Neural crest cell (in vitro differentiated cells): Measurements from ENCODE around the gene PSMB7. TPM values are rescaled to one million over a fixed set of nuclear protein-coding genes. Genes with fewer than 3 reads are reported as not detected.

Experiments used
- DNase-seq: peaks from one replicate; pipeline ENCODE4 v3.0.0; 2021; ENCODE audit warnings: low read depth, mixed read lengths, low spot score
- H3K27ac Mint-ChIP-seq: one replicate; pipeline ENCODE4 v1.8.0; 2021; ENCODE audit warnings: mild to moderate bottlenecking, mixed read lengths; ENCODE audit not compliant: unreplicated experiment
- H3K27me3 Mint-ChIP-seq: 2 replicates; pipeline ENCODE4 v1.8.0; 2021; ENCODE audit warnings: low read depth, mild to moderate bottlenecking, mixed read lengths
- H3K36me3 Mint-ChIP-seq: 2 replicates; pipeline ENCODE4 v1.8.0; 2021; ENCODE audit warnings: low read depth, mild to moderate bottlenecking, mixed read lengths
- H3K4me1 Mint-ChIP-seq: 2 replicates; pipeline ENCODE4 v1.8.0; 2021; ENCODE audit warnings: mixed read lengths
- H3K4me3 Mint-ChIP-seq: one replicate; pipeline ENCODE4 v1.8.0; 2021; ENCODE audit warnings: mild to moderate bottlenecking, mixed read lengths
- H3K9me3 Mint-ChIP-seq: 2 replicates; pipeline ENCODE4 v1.8.0; 2021; ENCODE audit warnings: mixed read lengths
- total RNA-seq: library from RNA; stranded (reverse); gene quantifications from 2 replicates; pipeline ENCODE4 v1.2.1, GENCODE V29; 2021
- TF ChIP-seq, protein P1 (sequence below): fragments of 200-600 bp; sonication (generic); conservative IDR thresholded peaks from 2 replicates; pipeline ENCODE4 v1.5.0; 2021; ENCODE audit warnings: antibody characterized with exemption, mild to moderate bottlenecking

PSMB7 gene
- total RNA-seq, 1 donor from 2014 or later = 196 TPM

DNA sequence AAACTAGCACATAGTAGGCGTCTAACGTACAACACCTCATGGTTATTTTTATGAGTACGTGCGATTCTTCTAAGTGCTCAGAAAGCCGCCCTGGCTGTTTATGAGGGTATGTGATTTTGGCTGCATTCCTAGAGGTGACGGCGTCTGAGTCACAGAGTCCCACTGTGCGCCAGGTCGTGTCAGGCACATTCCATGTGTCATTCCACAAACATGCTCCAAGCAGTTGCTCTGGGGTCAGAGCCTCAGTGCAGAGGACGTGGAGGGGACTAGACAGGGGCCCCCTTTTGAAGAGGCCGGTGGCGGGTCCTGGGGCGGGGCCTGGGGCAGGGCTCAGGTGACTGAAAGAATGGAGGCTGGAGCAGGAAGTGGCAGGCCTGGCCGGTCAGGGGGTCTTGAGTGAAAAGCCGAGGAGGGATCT lies 105.6 kb downstream of the PSMB7 start:
- no peak for DNase-seq
- no peak overlapping the region for H3K4me3 Mint-ChIP-seq
- no peaks in the 10 kb centered on the region for H3K9me3 Mint-ChIP-seq
- no peaks in the 10 kb centered on the region for H3K36me3 Mint-ChIP-seq
- H3K27me3 Mint-ChIP-seq = no peaks in the 10 kb centered on the region
- H3K4me1 Mint-ChIP-seq = peaks cover 4% of the 10 kb centered on the region
- TF ChIP-seq, protein P1, sequence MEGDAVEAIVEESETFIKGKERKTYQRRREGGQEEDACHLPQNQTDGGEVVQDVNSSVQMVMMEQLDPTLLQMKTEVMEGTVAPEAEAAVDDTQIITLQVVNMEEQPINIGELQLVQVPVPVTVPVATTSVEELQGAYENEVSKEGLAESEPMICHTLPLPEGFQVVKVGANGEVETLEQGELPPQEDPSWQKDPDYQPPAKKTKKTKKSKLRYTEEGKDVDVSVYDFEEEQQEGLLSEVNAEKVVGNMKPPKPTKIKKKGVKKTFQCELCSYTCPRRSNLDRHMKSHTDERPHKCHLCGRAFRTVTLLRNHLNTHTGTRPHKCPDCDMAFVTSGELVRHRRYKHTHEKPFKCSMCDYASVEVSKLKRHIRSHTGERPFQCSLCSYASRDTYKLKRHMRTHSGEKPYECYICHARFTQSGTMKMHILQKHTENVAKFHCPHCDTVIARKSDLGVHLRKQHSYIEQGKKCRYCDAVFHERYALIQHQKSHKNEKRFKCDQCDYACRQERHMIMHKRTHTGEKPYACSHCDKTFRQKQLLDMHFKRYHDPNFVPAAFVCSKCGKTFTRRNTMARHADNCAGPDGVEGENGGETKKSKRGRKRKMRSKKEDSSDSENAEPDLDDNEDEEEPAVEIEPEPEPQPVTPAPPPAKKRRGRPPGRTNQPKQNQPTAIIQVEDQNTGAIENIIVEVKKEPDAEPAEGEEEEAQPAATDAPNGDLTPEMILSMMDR = no peak
- H3K27ac Mint-ChIP-seq = no peak overlapping the region

DNA sequence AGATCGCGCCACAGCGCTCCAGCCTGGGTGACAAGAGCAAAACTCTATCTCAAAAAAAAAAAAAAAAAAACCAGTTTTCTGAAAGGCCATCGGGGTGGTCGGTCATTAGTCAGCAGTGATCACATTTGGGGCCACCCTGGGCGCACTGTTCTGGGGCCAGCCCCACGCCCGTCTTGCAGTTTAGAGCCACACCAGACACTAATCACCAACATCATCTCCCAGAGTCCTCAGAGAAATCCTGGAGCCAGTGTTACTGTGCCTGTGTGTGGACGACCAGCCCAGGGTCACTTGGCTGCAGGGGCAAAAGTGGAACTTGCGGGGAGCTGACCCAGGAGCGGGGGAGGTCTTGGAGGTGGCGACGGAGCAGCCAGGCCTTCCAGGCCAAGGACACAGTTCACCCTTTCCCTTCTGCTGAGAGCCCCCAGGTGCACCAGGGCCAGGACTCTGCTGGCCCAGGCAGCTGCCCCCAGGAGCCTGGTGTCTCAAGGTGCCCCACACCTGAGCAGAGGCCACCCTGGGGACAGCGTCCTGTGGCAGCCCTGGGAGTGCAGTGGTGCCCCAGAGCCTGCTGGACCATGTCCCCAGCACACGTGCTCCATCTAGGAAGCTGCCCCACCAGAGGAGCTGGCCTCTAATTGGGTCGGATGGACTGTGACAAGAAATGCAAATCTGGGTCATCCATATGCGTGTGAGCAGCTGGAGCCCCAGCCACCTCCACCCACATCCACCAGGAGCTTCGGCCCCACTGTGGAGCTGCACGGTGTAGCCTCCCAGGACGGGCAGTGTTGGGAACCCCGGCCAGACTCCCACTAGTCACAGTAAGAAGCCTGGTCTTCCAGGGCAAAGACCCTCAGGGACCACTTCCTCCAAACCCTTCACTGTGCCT lies 106.4 kb downstream of the PSMB7 start:
- TF ChIP-seq, protein P1 = no peak
- no peaks in the 10 kb centered on the region for H3K27me3 Mint-ChIP-seq
- H3K36me3 Mint-ChIP-seq = no peaks in the 10 kb centered on the region
- H3K9me3 Mint-ChIP-seq = no peaks in the 10 kb centered on the region
- H3K27ac Mint-ChIP-seq = no peak overlapping the region
- peaks cover 4% of the 10 kb centered on the region for H3K4me1 Mint-ChIP-seq
- no peak for DNase-seq
- H3K4me3 Mint-ChIP-seq = no peak overlapping the region

DNA sequence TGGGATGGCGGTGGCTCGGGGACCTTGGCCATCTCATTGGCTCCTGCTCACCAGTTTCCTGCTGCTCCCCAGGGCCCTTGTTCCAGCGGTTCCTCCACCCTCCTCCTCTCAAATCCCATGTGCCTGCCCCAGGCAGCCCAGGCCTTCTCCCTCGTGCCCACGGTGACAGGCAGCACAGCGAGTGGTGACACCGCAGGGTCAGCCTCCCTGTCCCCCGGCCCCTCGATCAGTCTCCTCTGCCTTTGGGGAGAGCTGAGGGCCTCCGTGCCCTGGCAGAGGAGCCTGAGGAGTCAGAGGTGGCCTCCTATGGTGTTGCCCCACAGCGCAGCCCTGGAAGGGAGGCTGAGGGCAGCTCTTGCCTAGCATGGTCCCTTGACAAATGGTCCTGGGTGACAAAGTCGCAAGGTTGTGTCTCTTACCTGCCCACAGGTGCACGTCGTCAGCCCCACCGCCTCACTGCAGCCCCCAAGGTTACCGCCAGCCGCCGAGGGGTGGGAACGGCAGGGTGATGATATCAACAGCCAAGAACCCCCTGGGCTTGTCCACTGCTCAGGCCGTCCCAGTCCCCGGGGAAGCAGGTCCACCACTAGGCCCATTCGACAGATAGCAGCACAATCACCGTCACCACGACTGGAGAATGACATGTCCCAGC lies 107.7 kb downstream of the PSMB7 start:
- no peak overlapping the region for H3K27ac Mint-ChIP-seq
- H3K4me1 Mint-ChIP-seq = peaks cover 4% of the 10 kb centered on the region
- no peak for DNase-seq
- no peak overlapping the region for H3K4me3 Mint-ChIP-seq
- H3K36me3 Mint-ChIP-seq = peaks cover 2% of the 10 kb centered on the region
- TF ChIP-seq, protein P1 = no peak
- no peaks in the 10 kb centered on the region for H3K27me3 Mint-ChIP-seq
- H3K9me3 Mint-ChIP-seq = no peaks in the 10 kb centered on the region

DNA sequence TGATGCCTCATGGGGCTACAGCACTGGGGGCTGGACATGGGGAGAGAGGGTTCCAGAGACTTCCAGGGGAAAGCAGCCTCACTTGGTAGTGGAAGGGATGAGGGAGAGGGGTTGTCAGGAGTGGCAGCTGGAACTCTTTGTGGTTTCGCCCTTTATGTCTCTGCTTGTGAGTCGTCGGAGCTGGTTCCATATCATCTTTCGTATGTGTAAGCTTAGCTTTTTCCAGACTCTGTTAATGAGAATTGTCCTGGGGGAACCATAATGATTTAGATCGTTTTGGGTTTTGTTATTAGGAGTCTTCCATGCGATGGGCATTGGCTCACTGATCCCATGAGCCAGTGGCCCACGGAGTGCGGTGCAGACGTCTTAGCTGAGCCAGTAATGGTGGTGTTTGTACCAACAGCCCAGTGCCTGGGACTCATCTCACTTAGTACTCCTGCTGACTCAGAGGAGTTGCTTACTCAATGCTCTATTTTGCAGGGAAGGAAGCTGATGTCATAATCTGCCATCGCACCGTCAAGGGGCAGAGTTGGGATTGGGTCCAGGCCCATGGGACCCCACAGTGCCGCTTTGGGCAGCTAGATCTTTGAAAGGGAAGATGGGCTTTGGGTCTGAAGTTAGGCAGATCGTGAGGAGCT lies 109.0 kb downstream of the PSMB7 start:
- DNase-seq = no peak
- no peak overlapping the region for H3K4me3 Mint-ChIP-seq
- H3K27me3 Mint-ChIP-seq = no peaks in the 10 kb centered on the region
- peak overlapping the region; percentile 14 for H3K27ac Mint-ChIP-seq
- peaks cover 2% of the 10 kb centered on the region for H3K36me3 Mint-ChIP-seq
- TF ChIP-seq, protein P1 = no peak
- peaks cover 4% of the 10 kb centered on the region for H3K4me1 Mint-ChIP-seq
- no peaks in the 10 kb centered on the region for H3K9me3 Mint-ChIP-seq

DNA sequence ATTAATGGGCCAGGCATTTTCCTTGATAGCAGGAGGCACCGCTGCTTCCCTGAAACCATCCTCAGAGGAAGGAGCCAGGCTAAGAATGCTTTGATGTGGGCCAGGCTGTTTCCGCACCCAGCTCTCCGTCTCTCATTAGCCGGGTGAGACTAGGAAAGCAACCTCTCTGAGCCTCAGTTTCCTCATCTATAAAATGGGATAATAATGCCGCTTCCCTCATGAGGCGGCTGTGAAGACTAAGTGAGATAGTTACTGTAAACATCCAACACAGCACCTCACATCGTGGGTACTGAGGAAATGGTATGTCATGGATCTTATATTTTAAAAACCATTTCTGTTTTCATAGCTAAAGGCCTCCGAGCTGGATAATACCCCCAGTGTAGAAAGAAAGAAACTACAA lies 111.0 kb downstream of the PSMB7 start:
- Mint-ChIP-seq H3K27ac (no peak overlapping the region), H3K27me3 (no peaks in the 10 kb centered on the region), H3K36me3 (peaks cover 2% of the 10 kb centered on the region), H3K4me3 (no peak overlapping the region), H3K9me3 (no peaks in the 10 kb centered on the region), H3K4me1 (peaks cover 6% of the 10 kb centered on the region)
- TF ChIP-seq, protein P1 = no peak
- no peak for DNase-seq
